SKM-1 treated with dmso at 0.1 percent for 144 hours (cell line): ENCODE measurements around the gene TET2.
"Not testable (repeated sequence)": the region's sequence is repeated elsewhere in the genome, so short reads cannot be mapped to it uniquely, and the experiment has no call there.

ENCODE experiments used
- DNase-seq: peaks from one replicate; lab custom pipeline; 2025; ENCODE audit not compliant: unreplicated experiment; lab: John Stamatoyannopoulos, UW

TET2 gene

GRCh38 chr4:105282489-105282888, 135.8 kb downstream of the TET2 start:
- DNase-seq, result no peak

DNA sequence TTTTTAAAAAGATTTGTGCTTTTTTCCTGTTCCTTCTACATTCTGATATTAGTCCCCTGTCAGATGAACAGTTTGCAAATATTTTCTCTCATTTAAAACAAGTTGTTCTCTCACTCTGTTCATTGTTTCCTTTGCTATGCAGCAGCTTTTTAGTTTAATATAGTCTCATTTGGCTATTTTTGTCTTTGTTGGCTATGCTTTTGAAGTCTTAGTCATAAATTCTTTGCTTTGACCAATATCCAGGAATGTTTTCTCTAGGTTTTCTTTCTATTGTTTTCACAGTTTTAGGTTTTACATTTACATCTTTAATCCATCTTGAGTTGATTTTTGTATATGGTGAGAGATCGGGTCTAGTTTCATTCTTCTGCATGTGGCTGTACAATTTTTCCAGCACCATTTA, 136.8 kb downstream of the TET2 start:
- no peak for DNase-seq

DNA sequence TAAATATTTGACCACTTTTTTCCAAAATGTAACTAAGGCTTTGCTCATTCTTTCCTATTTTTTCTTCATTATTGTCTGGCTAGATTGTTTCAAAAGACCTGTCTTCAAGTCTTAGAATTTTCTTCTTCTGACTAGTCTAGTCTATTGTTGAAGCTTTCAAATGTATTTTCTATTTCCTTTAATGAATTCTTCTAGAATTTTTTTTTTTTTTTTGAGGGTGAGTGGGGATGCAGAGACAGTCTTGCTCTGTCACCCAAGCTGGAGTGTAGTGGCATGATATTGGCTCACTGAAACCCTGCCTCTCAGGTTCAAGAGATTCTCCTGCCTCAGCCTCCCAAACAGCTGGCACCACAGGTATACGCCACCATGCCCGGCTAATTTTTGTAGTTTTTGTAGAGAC, 141.4 kb downstream of the TET2 start:
- DNase-seq, result no peak

DNA sequence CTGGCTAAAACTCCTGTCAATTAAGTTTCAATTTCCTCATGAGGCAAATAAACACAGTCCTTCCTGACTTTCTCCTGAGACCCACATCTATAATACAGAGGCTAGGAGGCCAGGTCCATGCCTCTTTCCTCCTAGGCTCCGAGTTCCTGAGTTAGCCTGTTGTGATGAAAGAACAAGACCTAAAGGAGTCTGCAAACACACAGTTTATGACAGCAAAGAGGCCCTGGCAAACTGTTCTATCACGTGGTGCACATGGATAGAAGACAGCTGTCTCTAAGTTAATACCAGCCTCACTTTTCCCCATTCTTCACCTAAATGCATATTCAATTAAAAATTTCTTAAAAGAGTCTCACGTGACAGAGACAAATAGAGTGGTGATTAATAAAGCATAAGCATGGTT, 145.2 kb downstream of the TET2 start:
- DNase-seq, result no peak

- peak; percentile 17 for DNase-seq
These were observed 146.7 kb downstream of the TET2 start for GRCh38 chr4:105293360-105293759.

DNA sequence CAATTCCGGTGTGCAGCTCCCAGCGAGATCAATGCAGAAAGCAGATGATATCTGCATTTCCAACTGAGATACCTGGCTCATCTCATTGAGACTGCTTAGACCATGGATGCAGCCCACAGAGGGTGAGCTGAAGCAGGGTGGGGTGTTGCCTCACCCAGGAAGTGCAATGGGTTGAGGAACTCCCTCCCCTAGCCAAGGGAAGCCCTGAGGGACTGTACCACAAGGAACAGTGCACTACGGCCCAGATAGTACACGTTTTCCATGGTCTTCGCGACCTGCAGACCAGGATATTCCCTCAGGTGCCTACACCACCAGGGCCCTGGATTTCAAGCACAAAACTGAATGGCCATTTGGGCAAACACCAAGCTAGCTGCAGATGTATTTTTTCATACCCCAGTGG, 150.0 kb downstream of the TET2 start:
- no peak for DNase-seq

GRCh38 chr4:105299027-105299426, 152.4 kb downstream of the TET2 start:
- not testable (repeated sequence) for DNase-seq

- DNase-seq, result no peak
These were observed 157.4 kb downstream of the TET2 start for GRCh38 chr4:105304085-105304484.

GRCh38 chr4:105305019-105305836, 158.6 kb downstream of the TET2 start:
- no peak for DNase-seq

- DNase-seq, result no peak
These were observed 159.6 kb downstream of the TET2 start for GRCh38 chr4:105306158-105306781.

DNA sequence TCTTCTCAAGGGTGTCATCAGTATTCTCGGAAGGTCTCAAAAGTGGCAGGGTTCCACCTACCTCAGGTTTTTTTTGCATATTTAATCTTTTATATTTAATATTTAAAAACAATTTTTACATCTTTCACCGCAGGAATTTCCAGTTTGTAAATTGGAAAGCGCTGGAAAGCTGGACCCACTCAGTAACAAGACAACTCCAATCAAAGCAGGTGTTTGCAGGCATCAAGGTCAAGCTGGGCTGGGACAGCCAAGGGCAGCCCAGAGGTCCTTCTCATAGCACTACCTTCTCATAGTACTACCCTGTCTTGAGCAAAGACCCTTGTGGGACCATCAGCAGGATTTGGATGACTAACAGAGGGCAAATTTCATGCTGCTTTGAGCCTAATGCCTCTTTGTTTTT, 160.1 kb downstream of the TET2 start:
- no peak for DNase-seq

- DNase-seq, result no peak
These were observed 171.8 kb downstream of the TET2 start for GRCh38 chr4:105318486-105318885.

GRCh38 chr4:105327222-105327621, 180.5 kb downstream of the TET2 start:
- no peak for DNase-seq

GRCh38 chr4:105327956-105328355, 181.3 kb downstream of the TET2 start:
- no peak for DNase-seq

- no peak for DNase-seq
These were observed 182.4 kb downstream of the TET2 start for GRCh38 chr4:105329081-105329480.
